Fibroblast of mammary gland (primary cell): Measurements from ENCODE around the gene LEMD2.

ENCODE experiments used
- DNase-seq: peaks from one replicate; pipeline ENCODE4 v3.0.0-alpha.2; 2010; ENCODE audit warnings: low read depth
- H3K4me3 ChIP-seq: 2 replicates; pipeline ENCODE4 v1.5.1; 2011; ENCODE audit warnings: low read depth, mild to moderate bottlenecking, low read length, moderate library complexity; ENCODE audit not compliant: control insufficient read depth
- TF ChIP-seq, protein P1 (sequence below): conservative IDR thresholded peaks from 2 replicates; pipeline ENCODE4 v1.5.1; 2011; ENCODE audit warnings: low read depth, low read length, inconsistent platforms; ENCODE audit not compliant: control insufficient read depth, insufficient read depth

The LEMD2 gene

DNA sequence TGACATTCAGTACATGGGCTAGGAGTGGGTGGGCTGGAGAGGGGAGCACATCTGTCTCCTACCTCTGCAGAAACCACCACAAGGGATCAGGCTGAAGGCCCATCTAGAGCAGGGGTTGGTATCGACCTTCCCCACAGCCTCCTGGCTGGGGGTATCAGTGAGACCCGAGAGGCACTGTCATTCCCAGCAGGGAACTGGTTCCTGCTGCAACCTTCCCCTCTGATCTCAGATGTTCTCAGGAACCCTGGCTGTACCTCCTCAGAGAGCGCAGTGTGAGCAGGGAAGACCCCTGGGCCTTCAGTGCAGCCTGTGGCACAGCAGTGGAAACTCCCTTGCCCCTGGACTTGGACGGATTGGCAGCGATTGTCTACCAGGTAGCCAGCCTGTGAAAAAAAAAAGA is 50.1 kb downstream of the LEMD2 start:
- no peak for DNase-seq
- H3K4me3 ChIP-seq = no peak overlapping the region
- TF ChIP-seq, protein P1, sequence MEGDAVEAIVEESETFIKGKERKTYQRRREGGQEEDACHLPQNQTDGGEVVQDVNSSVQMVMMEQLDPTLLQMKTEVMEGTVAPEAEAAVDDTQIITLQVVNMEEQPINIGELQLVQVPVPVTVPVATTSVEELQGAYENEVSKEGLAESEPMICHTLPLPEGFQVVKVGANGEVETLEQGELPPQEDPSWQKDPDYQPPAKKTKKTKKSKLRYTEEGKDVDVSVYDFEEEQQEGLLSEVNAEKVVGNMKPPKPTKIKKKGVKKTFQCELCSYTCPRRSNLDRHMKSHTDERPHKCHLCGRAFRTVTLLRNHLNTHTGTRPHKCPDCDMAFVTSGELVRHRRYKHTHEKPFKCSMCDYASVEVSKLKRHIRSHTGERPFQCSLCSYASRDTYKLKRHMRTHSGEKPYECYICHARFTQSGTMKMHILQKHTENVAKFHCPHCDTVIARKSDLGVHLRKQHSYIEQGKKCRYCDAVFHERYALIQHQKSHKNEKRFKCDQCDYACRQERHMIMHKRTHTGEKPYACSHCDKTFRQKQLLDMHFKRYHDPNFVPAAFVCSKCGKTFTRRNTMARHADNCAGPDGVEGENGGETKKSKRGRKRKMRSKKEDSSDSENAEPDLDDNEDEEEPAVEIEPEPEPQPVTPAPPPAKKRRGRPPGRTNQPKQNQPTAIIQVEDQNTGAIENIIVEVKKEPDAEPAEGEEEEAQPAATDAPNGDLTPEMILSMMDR = no peak

DNA sequence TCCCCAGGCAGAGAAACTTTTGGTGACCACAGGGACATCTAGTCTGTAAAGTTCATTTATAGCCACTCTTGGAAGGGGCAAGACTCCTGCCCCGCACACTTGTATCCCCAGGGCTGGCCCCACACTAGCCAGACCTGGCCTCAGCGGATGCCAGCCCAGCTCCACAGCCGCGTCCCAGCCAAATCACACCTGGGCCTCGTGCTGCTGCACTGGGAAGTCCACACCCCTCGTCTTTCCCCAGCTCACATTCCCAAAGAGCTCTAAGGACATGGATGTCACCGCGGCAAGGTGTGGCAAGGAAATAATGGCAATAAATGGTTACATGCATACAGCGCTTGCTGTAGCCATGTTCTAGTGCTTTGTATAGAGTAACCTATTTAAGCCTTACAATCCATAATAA is 50.8 kb downstream of the LEMD2 start:
- TF ChIP-seq, protein P1 = no peak
- DNase-seq = no peak
- H3K4me3 ChIP-seq = no peak overlapping the region

DNA sequence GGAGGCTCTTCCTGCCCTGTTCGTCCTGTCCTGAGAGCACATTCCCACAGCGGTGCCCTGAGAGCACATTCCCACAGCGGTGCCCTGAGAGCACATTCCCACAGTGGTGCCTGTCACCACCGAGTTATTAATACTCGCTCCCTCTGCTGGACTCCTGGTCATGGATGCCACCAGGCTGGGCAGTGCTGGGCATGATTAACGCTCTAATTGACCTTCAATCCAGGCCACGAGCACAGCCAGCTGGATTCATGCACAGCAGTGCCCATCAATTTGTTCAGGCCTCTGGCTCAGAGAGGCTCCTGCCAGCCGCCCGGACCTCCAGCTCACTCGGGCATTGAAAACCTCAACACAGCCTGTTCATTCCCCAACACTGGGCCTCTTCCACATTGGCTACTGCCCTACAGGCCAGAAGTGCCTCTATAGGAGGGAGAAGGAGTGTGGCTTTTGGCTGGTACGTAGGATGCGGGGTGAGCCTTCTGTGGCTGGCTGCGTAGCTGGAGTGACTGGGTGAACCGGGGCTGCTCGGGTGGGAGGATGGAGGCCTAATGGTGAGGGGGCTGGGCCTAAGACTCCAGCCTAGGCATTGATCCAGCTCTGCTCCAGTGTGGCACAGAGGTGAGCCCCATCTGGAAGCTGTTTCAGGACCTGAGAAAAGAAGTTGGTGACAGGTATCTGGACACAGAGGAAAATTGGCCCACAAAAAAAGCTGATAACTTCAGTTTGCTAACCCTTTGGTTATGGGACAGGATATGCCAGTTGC is 51.5 kb downstream of the LEMD2 start:
- no peak for DNase-seq
- TF ChIP-seq, protein P1 = no peak
- no peak overlapping the region for H3K4me3 ChIP-seq

DNA sequence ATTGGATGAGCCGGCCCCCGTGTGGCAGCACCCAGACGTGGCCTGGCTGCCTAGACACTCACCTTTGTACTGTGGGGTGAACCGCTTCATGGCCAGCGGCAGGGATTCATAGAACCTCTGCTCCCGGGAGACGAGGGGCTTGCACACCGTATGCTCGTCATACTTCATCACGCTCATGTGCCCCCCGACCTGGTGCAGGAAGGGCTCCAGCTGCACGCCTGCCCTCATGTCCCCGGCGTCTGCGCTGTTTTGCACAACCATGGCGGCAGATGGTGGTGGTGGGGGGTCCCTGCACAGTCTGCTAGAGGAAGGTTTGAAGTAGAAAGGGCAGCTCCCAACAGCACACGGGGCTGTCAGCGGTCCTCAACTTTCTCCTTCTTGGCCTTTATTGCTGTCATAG is 53.7 kb downstream of the LEMD2 start:
- H3K4me3 ChIP-seq = no peak overlapping the region
- TF ChIP-seq, protein P1 = no peak
- no peak for DNase-seq

DNA sequence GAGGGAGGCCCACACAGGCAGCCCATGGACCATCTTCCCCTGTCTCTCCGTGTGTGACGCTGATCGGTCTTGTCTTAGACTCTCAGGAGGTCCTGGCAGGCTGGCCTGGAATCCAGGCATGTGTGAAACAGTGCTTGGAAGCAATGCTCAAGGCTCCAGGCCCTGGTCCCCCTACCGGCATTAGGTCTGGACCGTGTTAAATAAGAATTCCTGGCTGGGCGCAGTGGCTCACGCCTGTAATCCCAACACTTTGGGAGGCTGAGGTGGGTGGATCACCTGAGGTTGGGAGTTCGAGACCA is 55.3 kb downstream of the LEMD2 start:
- H3K4me3 ChIP-seq = no peak overlapping the region
- DNase-seq = no peak
- TF ChIP-seq, protein P1 = no peak

DNA sequence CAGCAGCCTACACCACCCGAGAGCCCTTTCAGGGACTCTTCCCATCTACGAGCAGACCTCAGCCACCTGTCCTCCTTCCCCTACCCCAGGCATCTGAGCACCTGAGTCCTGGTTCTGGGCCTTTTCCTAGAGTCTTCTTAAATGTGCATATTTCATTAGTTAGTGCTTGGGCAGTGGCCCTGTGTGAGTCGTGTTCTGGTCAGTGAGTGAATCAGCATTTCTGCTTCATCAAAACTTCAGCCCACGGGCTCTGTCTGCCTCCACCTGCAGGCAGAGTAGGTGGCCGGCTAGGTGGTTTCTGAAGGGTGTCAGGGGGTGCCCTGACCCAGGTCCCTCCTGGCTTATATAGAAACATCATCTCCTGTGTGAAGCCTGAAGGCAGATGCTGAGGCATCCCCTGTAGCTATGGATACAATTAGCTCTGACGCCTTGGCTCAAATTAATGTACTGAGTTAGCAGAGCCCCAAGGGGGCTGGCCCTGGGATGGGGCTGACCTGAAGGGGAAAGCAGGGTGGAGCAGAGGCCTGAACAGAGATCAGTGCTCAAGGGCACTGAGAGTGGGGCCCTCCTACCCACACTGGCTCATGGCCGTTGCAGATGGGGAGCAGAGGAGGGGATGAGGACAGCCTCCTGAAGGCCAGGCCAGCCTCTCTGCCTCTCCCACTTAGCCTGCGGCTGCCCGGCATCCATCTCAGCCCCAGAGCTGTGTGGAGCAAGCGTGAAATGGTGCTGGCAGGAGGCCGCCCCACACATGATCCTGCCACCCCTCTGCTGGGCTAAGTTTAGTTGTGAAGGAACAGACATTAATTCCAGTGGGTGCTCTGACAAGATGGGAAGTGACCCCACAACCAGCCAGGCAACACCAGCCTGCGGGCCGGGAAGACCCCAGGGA is 55.9 kb downstream of the LEMD2 start:
- TF ChIP-seq, protein P1 = no peak
- no peak overlapping the region for H3K4me3 ChIP-seq
- no peak for DNase-seq
